ENCODE data around the gene TLX1. TPM values are rescaled to one million over a fixed set of nuclear protein-coding genes. Genes with fewer than 3 reads are reported as not detected.

TLX1 gene
- total RNA-seq, 1 experiment from 2014 or later = not detected

DNA sequence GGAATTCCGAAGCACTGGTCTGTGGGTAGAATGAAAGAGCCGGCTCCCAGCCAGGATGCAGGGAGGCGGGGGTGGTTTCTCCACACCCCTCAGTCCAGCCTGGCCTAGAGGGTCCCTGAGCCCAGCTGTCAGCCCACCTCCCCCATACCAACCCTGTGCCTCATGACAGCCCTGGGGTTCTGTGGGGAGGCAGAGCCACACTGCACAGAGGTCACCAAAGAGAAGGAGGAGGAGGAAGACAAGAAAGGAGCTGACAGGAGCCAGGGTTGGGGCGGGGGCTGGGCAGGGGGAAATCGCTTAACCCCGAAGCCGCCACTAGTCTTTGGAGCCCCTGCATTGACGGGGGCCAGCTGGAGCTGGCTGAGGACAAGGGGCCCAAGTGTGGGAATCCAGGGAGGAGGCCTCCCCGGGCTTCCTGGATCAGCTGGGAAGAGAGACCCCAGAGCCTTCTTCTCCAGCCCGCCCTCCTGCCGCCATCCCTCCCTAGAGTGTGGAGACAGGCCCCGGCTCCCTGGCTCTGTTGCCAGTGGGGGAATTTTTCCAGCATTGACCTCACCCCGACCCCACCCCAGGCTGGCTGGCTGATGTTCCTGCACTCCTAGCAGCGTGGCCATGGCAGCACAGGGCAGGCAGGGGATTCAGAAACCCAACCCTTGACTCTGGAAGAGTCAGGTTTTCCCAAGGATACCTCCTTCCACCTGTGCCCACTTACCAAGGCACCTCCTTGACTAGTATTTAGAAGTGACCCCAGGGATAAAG is 36.8 kb upstream of the TLX1 start:
- no TSS peak for BruUV-seq (replicated peaks)
- POLR2A ChIA-PET (ENCODE audit: unreplicated experiment) = no interaction called here
- Histone ChIP-seq H3K36me3 (ENCODE audit: low read depth, low read length) (no peaks in the 10 kb centered on the region), H4K20me1 (ENCODE audit: low read length) (no peaks in the 10 kb centered on the region), H3K27me3 (ENCODE audit: low read length) (no peaks in the 10 kb centered on the region), H3K4me3 (ENCODE audit: low read length) (no peak overlapping the region), H2AFZ (ENCODE audit: low read length) (no peak overlapping the region), H3K27ac (ENCODE audit: low read length) (no peak overlapping the region), H3K4me1 (ENCODE audit: insufficient read depth, low read length) (peaks cover 43% of the 10 kb centered on the region), H3K9me2 (replicated peaks; ENCODE audit: low read length) (no peaks in the 10 kb centered on the region), H3K9ac (ENCODE audit: low read length) (no peak overlapping the region), H3K79me2 (ENCODE audit: low read length) (no peaks in the 10 kb centered on the region), H3K9me3 (ENCODE audit: low read length) (no peaks in the 10 kb centered on the region), H3F3A (ENCODE audit: low read length, unreplicated experiment) (peaks cover 6% of the 10 kb centered on the region), H3K4me2 (ENCODE audit: low read length) (no peak overlapping the region)
- TF ChIP-seq EZH2 (IDR thresholded peaks at IDR 0.05; ENCODE audit: low read length, unreplicated experiment) = no peak
- TF ChIP-seq, protein P1, sequence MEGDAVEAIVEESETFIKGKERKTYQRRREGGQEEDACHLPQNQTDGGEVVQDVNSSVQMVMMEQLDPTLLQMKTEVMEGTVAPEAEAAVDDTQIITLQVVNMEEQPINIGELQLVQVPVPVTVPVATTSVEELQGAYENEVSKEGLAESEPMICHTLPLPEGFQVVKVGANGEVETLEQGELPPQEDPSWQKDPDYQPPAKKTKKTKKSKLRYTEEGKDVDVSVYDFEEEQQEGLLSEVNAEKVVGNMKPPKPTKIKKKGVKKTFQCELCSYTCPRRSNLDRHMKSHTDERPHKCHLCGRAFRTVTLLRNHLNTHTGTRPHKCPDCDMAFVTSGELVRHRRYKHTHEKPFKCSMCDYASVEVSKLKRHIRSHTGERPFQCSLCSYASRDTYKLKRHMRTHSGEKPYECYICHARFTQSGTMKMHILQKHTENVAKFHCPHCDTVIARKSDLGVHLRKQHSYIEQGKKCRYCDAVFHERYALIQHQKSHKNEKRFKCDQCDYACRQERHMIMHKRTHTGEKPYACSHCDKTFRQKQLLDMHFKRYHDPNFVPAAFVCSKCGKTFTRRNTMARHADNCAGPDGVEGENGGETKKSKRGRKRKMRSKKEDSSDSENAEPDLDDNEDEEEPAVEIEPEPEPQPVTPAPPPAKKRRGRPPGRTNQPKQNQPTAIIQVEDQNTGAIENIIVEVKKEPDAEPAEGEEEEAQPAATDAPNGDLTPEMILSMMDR (conservative IDR thresholded peaks at IDR 0.05; ENCODE audit: low read depth, low read length) = no peak
- TF ChIP-seq EZH2phosphoT487 (IDR thresholded peaks at IDR 0.05; ENCODE audit: borderline replicate concordance, low read length) = no peak
- ATAC-seq = no peak
- no peak for DNase-seq
- intact Hi-C loops (cut with micrococcal nuclease) = no loop called here
- CTCF ChIA-PET = interaction anchor here (1.3 kb wide), 1 partner anchor 48 kb away, joined by 4 read pairs; no protein-coding TSS in a partner anchor

DNA sequence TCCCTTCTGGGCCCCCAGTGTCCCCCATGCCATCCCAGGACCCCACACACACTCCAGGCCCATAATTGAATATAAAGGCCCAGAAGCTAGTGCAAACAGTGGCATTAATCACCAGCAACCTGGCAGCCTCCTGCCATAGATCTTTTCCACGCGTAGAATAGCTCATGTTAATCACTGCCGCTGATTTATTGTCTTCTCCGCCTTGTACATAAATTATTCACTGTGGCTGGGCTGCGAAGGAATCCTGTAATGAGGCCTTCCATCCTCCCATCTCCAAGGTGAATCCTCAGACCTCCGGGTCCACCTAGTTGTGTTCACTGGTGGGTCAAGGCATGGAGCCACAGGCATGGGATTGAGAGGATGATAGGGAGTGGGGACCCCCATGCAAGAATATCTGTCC is 36.1 kb upstream of the TLX1 start:
- Histone ChIP-seq H3K4me2 (ENCODE audit: low read length) (no peak overlapping the region), H3K27me3 (ENCODE audit: low read length) (no peaks in the 10 kb centered on the region), H3K9me2 (replicated peaks; ENCODE audit: low read length) (no peaks in the 10 kb centered on the region), H3K27ac (ENCODE audit: low read length) (no peak overlapping the region), H3K36me3 (ENCODE audit: low read depth, low read length) (no peaks in the 10 kb centered on the region), H3K4me1 (ENCODE audit: insufficient read depth, low read length) (peaks cover 36% of the 10 kb centered on the region), H3K4me3 (ENCODE audit: low read length) (no peak overlapping the region), H3F3A (ENCODE audit: low read length, unreplicated experiment) (peaks cover 6% of the 10 kb centered on the region), H2AFZ (ENCODE audit: low read length) (no peak overlapping the region), H3K79me2 (ENCODE audit: low read length) (no peaks in the 10 kb centered on the region), H3K9me3 (ENCODE audit: low read length) (no peaks in the 10 kb centered on the region), H3K9ac (ENCODE audit: low read length) (no peak overlapping the region), H4K20me1 (ENCODE audit: low read length) (no peaks in the 10 kb centered on the region)
- ChIA-PET POLR2A (ENCODE audit: unreplicated experiment) (no interaction called here), CTCF (interaction anchor here (0.5 to 2.8 kb wide), 7 partner anchors 10 to 374 kb away, joined by 3 to 48 read pairs (median 4); no protein-coding TSS in a partner anchor)
- BruUV-seq (replicated peaks) = no TSS peak
- DNase-seq = no peak
- ATAC-seq = no peak
- intact Hi-C loops (cut with micrococcal nuclease) = no loop called here
- TF ChIP-seq EZH2phosphoT487 (IDR thresholded peaks at IDR 0.05; ENCODE audit: borderline replicate concordance, low read length) (no peak), EZH2 (IDR thresholded peaks at IDR 0.05; ENCODE audit: low read length, unreplicated experiment) (no peak)
- TF ChIP-seq, protein P1 (conservative IDR thresholded peaks at IDR 0.05; ENCODE audit: low read depth, low read length) = no peak
